GM23248 (cell line): ENCODE results near the gene STAT6. TPM values are rescaled to one million over a fixed set of nuclear protein-coding genes. Genes with fewer than 3 reads are reported as not detected.
A peak's percentile ranks its signal among the peaks of the same experiment; 100 is the strongest.

Experiments used
- DNase-seq: peaks from one replicate; pipeline ENCODE4 v3.0.0-alpha.2; 2015
- H2AFZ ChIP-seq: fragments of 200-600 bp; sonication (generic); 2 replicates; pipeline ENCODE4 v1.6.1; 2016; ENCODE audit warnings: antibody characterized with exemption
- H3F3A ChIP-seq: fragments of 200-600 bp; sonication (generic); 2 replicates; pipeline ENCODE4 v1.6.1; 2016; ENCODE audit warnings: mild to moderate bottlenecking, antibody characterized with exemption, mixed run types; ENCODE audit not compliant: insufficient read depth
- H3K27ac ChIP-seq: fragments of 200-600 bp; sonication (generic); 2 replicates; pipeline ENCODE4 v1.5.1; 2016; ENCODE audit warnings: mild to moderate bottlenecking
- H3K27me3 ChIP-seq: fragments of 200-600 bp; sonication (generic); replicated peaks from 2 replicates; pipeline ENCODE4 v1.6.1; 2016; ENCODE audit warnings: mild to moderate bottlenecking; ENCODE audit not compliant: insufficient read depth
- H3K36me3 ChIP-seq: fragments of 200-600 bp; sonication (generic); 2 replicates; pipeline ENCODE4 v1.6.1; 2016; ENCODE audit warnings: low read depth, mild to moderate bottlenecking
- H3K4me1 ChIP-seq: fragments of 200-600 bp; sonication (generic); 2 replicates; pipeline ENCODE4 v1.6.1; 2016; ENCODE audit warnings: mild to moderate bottlenecking; ENCODE audit not compliant: insufficient read depth
- H3K4me2 ChIP-seq: fragments of 200-600 bp; sonication (generic); one replicate; pipeline ENCODE4 v1.6.1; 2016; ENCODE audit warnings: mild to moderate bottlenecking; ENCODE audit not compliant: unreplicated experiment
- H3K4me3 ChIP-seq: fragments of 200-600 bp; sonication (generic); 2 replicates; pipeline ENCODE4 v1.5.1; 2016; ENCODE audit warnings: mild to moderate bottlenecking
- H3K79me2 ChIP-seq: fragments of 200-600 bp; sonication (generic); 2 replicates; pipeline ENCODE4 v1.6.1; 2016; ENCODE audit warnings: mild to moderate bottlenecking; ENCODE audit not compliant: insufficient read depth
- H3K9ac ChIP-seq: fragments of 200-600 bp; sonication (generic); 2 replicates; pipeline ENCODE4 v1.6.1; 2016; ENCODE audit warnings: mild to moderate bottlenecking
- H3K9me2 ChIP-seq: fragments of 200-600 bp; sonication (generic); 2 replicates; pipeline ENCODE4 v1.6.1; 2016; ENCODE audit warnings: mixed run types, mild to moderate bottlenecking, moderate library complexity; ENCODE audit not compliant: insufficient read depth
- H3K9me3 ChIP-seq: fragments of 200-600 bp; sonication (generic); one replicate; pipeline ENCODE4 v1.6.1; 2017; ENCODE audit warnings: low read depth
- H4K20me1 ChIP-seq: fragments of 200-600 bp; sonication (generic); 2 replicates; pipeline ENCODE4 v1.6.0; 2016; ENCODE audit not compliant: insufficient read depth
- EZH2 ChIP-seq: fragments of 200-600 bp; sonication (generic); IDR thresholded peaks from 2 replicates; pipeline ENCODE4 v1.6.1; 2018; ENCODE audit warnings: antibody characterized with exemption, mild to moderate bottlenecking; ENCODE audit not compliant: insufficient read depth, poor library complexity, severe bottlenecking
- EZH2phosphoT487 ChIP-seq: fragments of 200-600 bp; sonication (generic); IDR thresholded peaks from 2 replicates; pipeline ENCODE4 v1.6.1; 2018; ENCODE audit warnings: antibody characterized with exemption, moderate library complexity, mild to moderate bottlenecking, low read depth; ENCODE audit not compliant: insufficient read depth
- WGBS, 2 experiments: methylation state at CpG; one replicate each; pipeline ENCODE4 v1.1.6; 2015 to 2017; ENCODE audit warnings: low lambda C conversion rate in 2 of 2, low coverage in 1 of 2; ENCODE audit errors: missing lambda C conversion rate in 2 of 2; 5-methylcytosine and 5-hydroxymethylcytosine counted together
- in situ Hi-C: fragments of 300-500 bp; cut with MboI; formaldehyde crosslinking; loops from 2 replicates; pipeline ENCODE4 v1.15.0; 2020
- polyA plus RNA-seq: library from polyadenylated mRNA; unstranded; fragments of >200 nt; fragmentation: Nextera tagmentation; extraction: Ambion mirVana; gene quantifications from 2 replicates; pipeline ENCODE4 v1.2.1, GENCODE V29; 2016
- total RNA-seq: library from RNA; depleted of rRNA; stranded (reverse); fragments of >200 nt; shearing (Covaris generic); gene quantifications from 2 replicates; pipeline ENCODE4 v1.2.3, GENCODE V29; 2014

Gene STAT6
- total and polyA plus RNA-seq, 2 experiments from 2014 or later, result 70.7 to 103 TPM

DNA sequence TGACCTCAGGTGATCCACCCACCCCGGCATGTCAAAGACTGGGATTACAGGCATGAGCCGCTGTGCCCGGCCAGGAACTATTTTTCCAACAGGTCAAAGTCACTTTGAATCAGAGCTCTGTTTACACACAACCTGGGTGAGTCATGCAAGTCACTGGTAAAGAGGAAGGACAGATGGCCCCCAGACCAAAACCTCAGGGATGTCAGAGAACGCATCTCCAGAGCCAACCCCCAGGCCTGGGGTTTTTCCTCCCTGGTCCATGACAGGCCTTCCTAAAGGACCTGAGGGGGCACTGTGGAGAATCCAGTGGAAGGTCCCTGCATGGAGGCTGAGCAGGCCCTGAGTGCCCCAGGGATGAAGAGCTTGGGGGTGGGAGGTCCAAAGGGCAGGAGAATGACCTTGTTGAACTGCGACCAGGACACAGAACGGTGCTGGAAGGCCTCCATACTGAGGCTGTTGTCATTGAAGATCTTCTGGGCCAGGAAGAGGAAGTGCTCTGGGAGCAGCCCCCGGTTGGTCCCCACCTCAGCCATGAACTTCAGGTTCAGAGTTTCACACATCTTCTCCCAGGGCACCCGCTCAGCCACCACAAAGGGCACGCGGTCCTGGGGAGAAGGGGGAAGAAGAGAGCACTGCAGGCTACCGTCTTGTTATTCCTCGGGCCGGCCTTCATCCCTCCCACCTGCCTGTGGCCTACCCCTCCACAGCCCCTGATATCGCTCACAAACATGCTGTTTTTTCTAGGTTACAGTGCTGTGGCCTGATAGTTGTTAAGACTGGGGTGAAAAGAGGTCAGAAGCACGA is 9.1 kb downstream of the STAT6 start:
- Histone ChIP-seq H3K9me2 (no peaks in the 10 kb centered on the region), H4K20me1 (no peaks in the 10 kb centered on the region), H3K36me3 (peaks cover 23% of the 10 kb centered on the region; the same call in 1 of the 2 replicates), H3K9me3 (no peaks in the 10 kb centered on the region), H3F3A (peaks cover 43% of the 10 kb centered on the region), H3K4me2 (no peak overlapping the region), H3K4me3 (no peak overlapping the region), H3K27me3 (no peaks in the 10 kb centered on the region), H2AFZ (no peak overlapping the region), H3K27ac (no peak overlapping the region), H3K79me2 (peaks cover 7% of the 10 kb centered on the region), H3K9ac (no peak overlapping the region), H3K4me1 (peaks cover 5% of the 10 kb centered on the region; the same call in 1 of the 2 replicates)
- in situ Hi-C loops, result no loop called here
- 85 to 88% methylated on average over 11 to 15 of the region's 15 CpGs for WGBS, 2 experiments
- no peak for DNase-seq
- TF ChIP-seq EZH2, result no peak
- TF ChIP-seq EZH2phosphoT487, result no peak

DNA sequence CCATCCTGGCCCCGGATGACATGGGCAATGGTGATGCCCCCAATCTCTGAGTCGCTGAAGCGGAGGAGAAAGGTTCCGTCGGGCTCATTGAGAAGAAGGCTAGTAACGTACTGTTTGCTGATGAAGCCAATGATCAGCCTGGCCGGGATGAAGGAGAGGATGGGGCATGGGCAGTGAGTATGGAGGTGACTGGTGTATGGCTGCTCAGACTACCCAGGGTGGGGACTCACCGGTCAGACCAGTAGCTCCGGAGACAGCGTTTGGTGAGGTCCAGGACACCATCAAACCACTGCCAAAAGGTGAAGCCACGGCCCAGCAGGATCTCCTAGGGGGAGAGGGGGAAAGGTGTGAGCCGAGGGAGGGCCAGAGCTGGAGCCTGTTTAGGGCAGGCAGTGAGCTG is 11.4 kb downstream of the STAT6 start:
- no peak overlapping the region for H3K9ac ChIP-seq
- in situ Hi-C loops, result no loop called here
- H3K9me3 ChIP-seq, result no peaks in the 10 kb centered on the region
- H3K27me3 ChIP-seq, result no peaks in the 10 kb centered on the region
- H3K9me2 ChIP-seq, result no peaks in the 10 kb centered on the region
- no peaks in the 10 kb centered on the region; the same call in 1 of the 2 replicates for H3K79me2 ChIP-seq
- peaks cover 17% of the 10 kb centered on the region for H3K36me3 ChIP-seq
- TF ChIP-seq EZH2 (no peak), EZH2phosphoT487 (no peak)
- H4K20me1 ChIP-seq, result no peaks in the 10 kb centered on the region
- peaks cover 5% of the 10 kb centered on the region; the same call in 1 of the 2 replicates for H3K4me1 ChIP-seq
- no peak overlapping the region for H3K4me2 ChIP-seq
- H3K4me3 ChIP-seq, result no peak overlapping the region
- peaks cover 67% of the 10 kb centered on the region for H3F3A ChIP-seq
- no peak overlapping the region for H2AFZ ChIP-seq
- peak overlapping the region; percentile 18; the same call in 1 of the 2 replicates for H3K27ac ChIP-seq
- DNase-seq, result no peak
- 68 to 74% methylated on average over 12 of the region's 12 CpGs for WGBS, 2 experiments

DNA sequence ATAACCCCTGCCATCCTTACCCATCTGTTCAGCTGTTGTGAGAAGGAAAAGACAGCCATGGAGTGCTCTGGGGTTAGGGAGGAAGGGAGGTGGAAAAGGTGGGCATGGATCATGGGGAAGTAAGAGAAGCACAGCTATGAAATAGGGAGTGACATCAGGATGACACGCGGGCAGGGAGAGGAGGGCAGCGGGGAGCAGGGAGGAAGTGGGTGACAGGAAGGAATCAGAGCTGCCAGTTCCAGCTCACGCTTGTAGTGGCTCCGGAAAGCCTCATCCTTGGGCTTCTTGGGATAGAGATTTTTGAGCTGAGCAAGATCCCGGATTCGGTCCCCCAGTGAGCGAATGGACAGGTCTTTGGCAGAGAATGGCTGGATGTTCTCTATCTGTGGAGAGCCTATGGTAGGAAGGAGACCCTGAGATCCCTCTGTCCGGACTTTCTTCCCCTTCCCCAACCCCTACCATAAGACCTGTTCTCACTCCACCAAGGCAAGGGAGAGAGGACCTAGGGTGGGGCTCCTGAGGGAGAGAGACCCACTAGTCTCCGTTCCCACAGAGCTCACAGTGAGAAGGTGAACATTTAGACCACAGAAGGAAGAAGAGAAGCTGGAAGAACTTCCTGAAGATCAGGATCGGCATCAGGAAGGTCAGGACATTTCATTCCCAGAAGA is 12.0 kb downstream of the STAT6 start:
- Histone ChIP-seq H3F3A (peaks cover 73% of the 10 kb centered on the region), H3K36me3 (peaks cover 21% of the 10 kb centered on the region), H3K4me2 (no peak overlapping the region), H2AFZ (no peak overlapping the region), H4K20me1 (no peaks in the 10 kb centered on the region), H3K4me3 (no peak overlapping the region), H3K9ac (no peak overlapping the region), H3K9me3 (no peaks in the 10 kb centered on the region), H3K79me2 (no peaks in the 10 kb centered on the region; the same call in 1 of the 2 replicates), H3K4me1 (peaks cover 9% of the 10 kb centered on the region; the same call in 1 of the 2 replicates), H3K9me2 (no peaks in the 10 kb centered on the region), H3K27me3 (no peaks in the 10 kb centered on the region), H3K27ac (peak overlapping the region; percentile 41)
- peak; percentile 69 for DNase-seq
- in situ Hi-C loops, result no loop called here
- 66% methylated on average over 11 of the region's 11 CpGs for WGBS, 2 experiments
- TF ChIP-seq EZH2 (no peak), EZH2phosphoT487 (no peak)

DNA sequence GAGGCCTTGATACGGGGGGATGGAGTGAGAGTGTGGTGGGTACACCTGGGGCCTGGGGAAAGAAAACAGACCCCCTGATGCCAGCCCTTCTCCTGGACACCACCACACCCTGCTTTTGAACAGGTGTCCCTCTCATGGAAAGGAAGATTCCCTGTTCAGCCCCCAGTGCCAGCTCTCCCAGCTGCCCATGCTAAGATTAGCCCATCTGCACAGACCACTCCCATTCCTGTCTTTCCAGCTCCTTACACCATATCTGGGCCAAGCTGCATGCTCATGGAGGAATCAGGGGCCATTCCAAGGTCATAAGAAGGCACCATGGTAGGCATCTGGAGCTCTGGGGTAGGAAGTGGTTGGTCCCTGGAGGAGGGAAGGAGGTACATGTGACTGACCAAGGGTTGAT is 12.6 kb downstream of the STAT6 start:
- 58 to 78% methylated on average over 1 of the region's 1 CpG for WGBS, 2 experiments
- H2AFZ ChIP-seq, result no peak overlapping the region
- peak overlapping the region; percentile 41 for H3K27ac ChIP-seq
- H3K4me1 ChIP-seq, result peaks cover 14% of the 10 kb centered on the region
- no peak for DNase-seq
- in situ Hi-C loops, result no loop called here
- no peaks in the 10 kb centered on the region for H3K9me3 ChIP-seq
- peaks cover 70% of the 10 kb centered on the region for H3F3A ChIP-seq
- H3K27me3 ChIP-seq, result no peaks in the 10 kb centered on the region
- no peak overlapping the region for H3K4me3 ChIP-seq
- no peaks in the 10 kb centered on the region for H4K20me1 ChIP-seq
- H3K36me3 ChIP-seq, result peaks cover 16% of the 10 kb centered on the region
- no peaks in the 10 kb centered on the region for H3K9me2 ChIP-seq
- H3K79me2 ChIP-seq, result no peaks in the 10 kb centered on the region; the same call in 1 of the 2 replicates
- no peak overlapping the region for H3K4me2 ChIP-seq
- no peak overlapping the region for H3K9ac ChIP-seq
- TF ChIP-seq EZH2phosphoT487, result no peak
- TF ChIP-seq EZH2, result no peak
